GM19467 (cell line): Measurements from ENCODE around the gene EML4.

Experiments used
- ATAC-seq: cut with Tn5 transposase; IDR thresholded peaks from one replicate; pipeline ENCODE4 v1.9.1; 2021; ENCODE audit warnings: mild to moderate bottlenecking, moderate library complexity; ENCODE audit not compliant: unreplicated experiment

EML4 gene

GRCh38 chr2:42296226-42296625, 127.1 kb downstream of the EML4 start:
- ATAC-seq = no peak

GRCh38 chr2:42297322-42297936, 128.3 kb downstream of the EML4 start:
- ATAC-seq = no peak

- no peak for ATAC-seq
Measured at GRCh38 chr2:42298132-42298531, 129.0 kb downstream of the EML4 start.

GRCh38 chr2:42298996-42299754, 130.0 kb downstream of the EML4 start:
- no peak for ATAC-seq

- ATAC-seq = no peak
Measured at GRCh38 chr2:42300527-42300926, 131.4 kb downstream of the EML4 start.

- no peak for ATAC-seq
Measured at GRCh38 chr2:42303252-42303651, 134.1 kb downstream of the EML4 start.

GRCh38 chr2:42304059-42304713, 135.0 kb downstream of the EML4 start:
- ATAC-seq = no peak

- no peak for ATAC-seq
Measured at GRCh38 chr2:42307180-42307579, 138.0 kb downstream of the EML4 start.

- no peak for ATAC-seq
Measured at GRCh38 chr2:42309366-42309765, 140.2 kb downstream of the EML4 start.

- ATAC-seq = no peak
Measured at GRCh38 chr2:42310007-42310515, 140.9 kb downstream of the EML4 start.

GRCh38 chr2:42312106-42312505, 143.0 kb downstream of the EML4 start:
- ATAC-seq = no peak

GRCh38 chr2:42314892-42315468, 145.8 kb downstream of the EML4 start:
- ATAC-seq = no peak

GRCh38 chr2:42315844-42316470, 146.8 kb downstream of the EML4 start:
- no peak for ATAC-seq

GRCh38 chr2:42316910-42317309, 147.8 kb downstream of the EML4 start:
- no peak for ATAC-seq

- ATAC-seq = no peak
Measured at GRCh38 chr2:42317486-42317885, 148.3 kb downstream of the EML4 start.

GRCh38 chr2:42317945-42318344, 148.8 kb downstream of the EML4 start:
- no peak for ATAC-seq

GRCh38 chr2:42319265-42319664, 150.1 kb downstream of the EML4 start:
- no peak for ATAC-seq

GRCh38 chr2:42321452-42322064, 152.4 kb downstream of the EML4 start:
- no peak for ATAC-seq

GRCh38 chr2:42324244-42324643, 155.1 kb downstream of the EML4 start:
- ATAC-seq = no peak

GRCh38 chr2:42324949-42325348, 155.8 kb downstream of the EML4 start:
- no peak for ATAC-seq

GRCh38 chr2:42325609-42326008, 156.5 kb downstream of the EML4 start:
- ATAC-seq = no peak
